ENCODE measurements around the gene EPS15. TPM values are rescaled to one million over a fixed set of nuclear protein-coding genes. Genes with fewer than 3 reads are reported as not detected.

The EPS15 gene
- total and polyA plus RNA-seq, 8 donors: 13.3 to 139 (median 46.8) TPM

DNA sequence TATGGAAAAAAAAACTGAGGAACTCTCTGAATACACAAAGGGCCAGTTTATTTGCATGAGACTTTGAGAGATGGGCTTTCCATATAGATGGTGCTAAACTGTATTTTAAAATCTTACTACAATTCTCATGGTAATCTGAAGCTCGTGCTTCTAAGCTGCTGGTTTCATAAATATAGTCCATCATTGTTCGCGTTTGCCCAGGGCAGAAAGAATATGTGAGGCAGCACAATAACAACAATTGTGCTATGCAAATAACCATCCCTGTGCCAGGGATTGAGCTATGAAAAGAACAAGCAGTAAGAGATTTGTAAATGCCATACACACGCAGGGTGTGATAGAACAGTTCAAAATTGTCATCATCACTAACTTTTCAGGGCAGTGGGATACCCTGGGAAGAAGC is 4.9 kb upstream of the EPS15 start:
- Histone ChIP-seq H3K4me3 (no peak overlapping the region), H3K27me3 (no peaks in the 10 kb centered on the region), H3K4me1 (peaks cover 4 to 18% (median 9%) of the 10 kb centered on the region in 4 donors), H3K9me3 (no peaks in the 10 kb centered on the region), H3K36me3 (no peaks in the 10 kb centered on the region), H3K27ac (no peak overlapping the region)
- no peak for TF ChIP-seq POLR2A (IDR thresholded peaks at IDR 0.05)
- no peak for TF ChIP-seq EP300 (IDR thresholded peaks at IDR 0.05)
- no peak for TF ChIP-seq POLR2AphosphoS5 (IDR thresholded peaks at IDR 0.05)
- TF ChIP-seq, protein P1, sequence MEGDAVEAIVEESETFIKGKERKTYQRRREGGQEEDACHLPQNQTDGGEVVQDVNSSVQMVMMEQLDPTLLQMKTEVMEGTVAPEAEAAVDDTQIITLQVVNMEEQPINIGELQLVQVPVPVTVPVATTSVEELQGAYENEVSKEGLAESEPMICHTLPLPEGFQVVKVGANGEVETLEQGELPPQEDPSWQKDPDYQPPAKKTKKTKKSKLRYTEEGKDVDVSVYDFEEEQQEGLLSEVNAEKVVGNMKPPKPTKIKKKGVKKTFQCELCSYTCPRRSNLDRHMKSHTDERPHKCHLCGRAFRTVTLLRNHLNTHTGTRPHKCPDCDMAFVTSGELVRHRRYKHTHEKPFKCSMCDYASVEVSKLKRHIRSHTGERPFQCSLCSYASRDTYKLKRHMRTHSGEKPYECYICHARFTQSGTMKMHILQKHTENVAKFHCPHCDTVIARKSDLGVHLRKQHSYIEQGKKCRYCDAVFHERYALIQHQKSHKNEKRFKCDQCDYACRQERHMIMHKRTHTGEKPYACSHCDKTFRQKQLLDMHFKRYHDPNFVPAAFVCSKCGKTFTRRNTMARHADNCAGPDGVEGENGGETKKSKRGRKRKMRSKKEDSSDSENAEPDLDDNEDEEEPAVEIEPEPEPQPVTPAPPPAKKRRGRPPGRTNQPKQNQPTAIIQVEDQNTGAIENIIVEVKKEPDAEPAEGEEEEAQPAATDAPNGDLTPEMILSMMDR (IDR thresholded peaks at IDR 0.05): no peak
- WGBS, 5 donors: 80 to 88% (median 83%) methylated on average over 4 of the region's 4 CpGs
- intact Hi-C loops (cut with DNase I; ENCODE audit: low total_unique reads): no loop called here
- DNase-seq: no peak

GRCh38 chr1:51520700-51521248 is 1.7 kb upstream of the EPS15 start:
- DNase-seq: peak in 1 of 2 donors; percentile 42
- intact Hi-C loops (cut with DNase I; ENCODE audit: low total_unique reads): no loop called here
- WGBS, 5 donors: 25 to 57% (median 36%) methylated on average over 3 of the region's 3 CpGs
- Histone ChIP-seq H3K4me3 (no peak overlapping the region), H3K9me3 (no peaks in the 10 kb centered on the region), H3K36me3 (no peaks in the 10 kb centered on the region), H3K27me3 (no peaks in the 10 kb centered on the region), H3K27ac (peak overlapping the region; percentile 13 to 95 (median 36)), H3K4me1 (peaks cover 21 to 37% (median 29%) of the 10 kb centered on the region in 4 donors)
- TF ChIP-seq, protein P1 (IDR thresholded peaks at IDR 0.05): no peak
- TF ChIP-seq POLR2AphosphoS5 (IDR thresholded peaks at IDR 0.05) (no peak), EP300 (IDR thresholded peaks at IDR 0.05) (no peak), POLR2A (IDR thresholded peaks at IDR 0.05) (no peak)

DNA sequence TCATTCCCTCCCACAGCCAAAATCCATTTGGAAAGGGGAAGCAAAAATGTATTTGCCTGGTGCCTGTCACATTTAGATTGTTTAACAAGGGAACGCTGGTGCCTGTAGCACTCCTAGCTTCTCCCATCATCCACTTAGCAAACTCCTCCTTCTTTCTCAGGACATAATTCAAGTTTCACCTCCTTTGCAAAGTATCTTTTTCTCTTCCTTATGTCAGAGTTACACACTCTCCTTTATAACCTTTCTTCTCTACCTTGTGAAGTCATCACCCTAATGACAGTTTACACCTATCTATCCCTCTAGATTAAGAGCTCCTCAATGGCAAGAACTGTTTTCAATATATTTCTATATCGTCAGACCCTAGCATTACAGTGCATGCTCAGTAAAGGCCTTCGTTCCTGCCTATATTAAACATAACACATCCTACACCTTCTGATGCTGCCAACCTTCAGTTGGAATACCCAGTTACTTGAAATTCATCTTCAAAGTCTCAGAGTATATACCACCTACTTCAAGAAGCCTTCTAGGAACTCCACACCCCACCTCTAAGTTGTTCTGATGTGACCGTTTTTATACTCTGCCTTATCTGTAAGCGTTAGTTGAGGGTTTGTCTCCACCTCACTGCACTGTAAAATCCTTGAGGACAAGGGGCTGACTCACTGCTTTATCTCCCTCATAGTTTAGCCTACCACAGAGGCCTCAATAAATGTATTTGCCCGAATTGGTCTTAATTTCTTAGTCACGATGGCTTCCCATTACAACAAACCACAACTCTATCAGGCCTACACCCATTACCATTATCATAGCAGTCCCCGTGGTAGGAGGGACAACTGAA is 1.0 kb upstream of the EPS15 start:
- no peak overlapping the region for H3K4me3 ChIP-seq
- TF ChIP-seq POLR2A (IDR thresholded peaks at IDR 0.05): no peak
- no peak for TF ChIP-seq EP300 (IDR thresholded peaks at IDR 0.05)
- no peak for TF ChIP-seq POLR2AphosphoS5 (IDR thresholded peaks at IDR 0.05)
- TF ChIP-seq, protein P1 (IDR thresholded peaks at IDR 0.05): no peak
- peak in 1 of 2 donors; percentile 45 for DNase-seq
- whole genome bisulfite sequencing, 5 donors: 51 to 63% (median 56%) methylated on average over 8 of the region's 8 CpGs
- H3K27ac ChIP-seq: peak overlapping the region; percentile 13 to 95 (median 36)
- H3K27me3 ChIP-seq: no peaks in the 10 kb centered on the region
- H3K9me3 ChIP-seq: no peaks in the 10 kb centered on the region
- H3K4me1 ChIP-seq: peaks cover 27 to 44% (median 35%) of the 10 kb centered on the region in 4 donors
- H3K36me3 ChIP-seq: no peaks in the 10 kb centered on the region
- intact Hi-C loops (cut with DNase I; ENCODE audit: low total_unique reads): no loop called here

- WGBS, 5 donors: 0 to 2% (median 1%) methylated on average over 20 to 52 of the region's 52 CpGs
- intact Hi-C loops (cut with DNase I; ENCODE audit: low total_unique reads): no loop called here
- peaks cover 33 to 59% (median 47%) of the 10 kb centered on the region in 4 donors for H3K4me1 ChIP-seq
These were observed 449 bp downstream of the EPS15 start for GRCh38 chr1:51518586-51519047.

More at GRCh38 chr1:51518586-51519047, 449 bp downstream of the EPS15 start:
- H3K27ac ChIP-seq: peak overlapping the region; percentile 89 to 95 (median 92)
- H3K9me3 ChIP-seq: no peaks in the 10 kb centered on the region
- peak; percentile 76 to 87 for DNase-seq
- TF ChIP-seq EP300 (IDR thresholded peaks at IDR 0.05) (no peak), POLR2AphosphoS5 (IDR thresholded peaks at IDR 0.05) (no peak), POLR2A (IDR thresholded peaks at IDR 0.05) (no peak)
- TF ChIP-seq, protein P1 (IDR thresholded peaks at IDR 0.05): no peak
- no peaks in the 10 kb centered on the region for H3K27me3 ChIP-seq
- peak overlapping the region; percentile 78 to 90 (median 86) for H3K4me3 ChIP-seq
- no peaks in the 10 kb centered on the region for H3K36me3 ChIP-seq

All from stomach (tissue), 9 donors.